Measurements from ENCODE around the gene PARD3B.

Gene PARD3B

GRCh38 chr2:204850581-204850980 is 305.3 kb downstream of the PARD3B start:
- H3K4me3 ChIP-seq (ENCODE audit: low read depth, low read length), result no peak overlapping the region
- DNase-seq (ENCODE audit: low read depth), result no peak
- TF ChIP-seq MAX (IDR thresholded peaks at IDR 0.05; ENCODE audit: low read depth, low read length), result no peak
- TF ChIP-seq MYC (IDR thresholded peaks at IDR 0.05; ENCODE audit: low read depth, low read length), result no peak

- DNase-seq (ENCODE audit: low read depth), result no peak
- TF ChIP-seq POLR2A (IDR thresholded peaks at IDR 0.05; ENCODE audit: extremely low read depth, insufficient read length), result no peak
- no peak for TF ChIP-seq MAX (IDR thresholded peaks at IDR 0.05; ENCODE audit: low read depth, low read length)
- H3K4me3 ChIP-seq (ENCODE audit: low read depth, low read length), result no peak overlapping the region
Observed at GRCh38 chr2:204853905-204854304, 308.6 kb downstream of the PARD3B start.

GRCh38 chr2:204860274-204860673 is 315.0 kb downstream of the PARD3B start:
- TF ChIP-seq MAX (IDR thresholded peaks at IDR 0.05; ENCODE audit: low read depth, low read length) (no peak), CTCF (IDR thresholded peaks at IDR 0.05; ENCODE audit: low read depth, low read length) (no peak), MYC (IDR thresholded peaks at IDR 0.05; ENCODE audit: low read depth, low read length) (no peak), POLR2A (IDR thresholded peaks at IDR 0.05; ENCODE audit: extremely low read depth, insufficient read length) (no peak)
- no peak for DNase-seq (ENCODE audit: low read depth)
- no peak overlapping the region for H3K4me3 ChIP-seq (ENCODE audit: low read depth, low read length)

- TF ChIP-seq CTCF (IDR thresholded peaks at IDR 0.05; ENCODE audit: low read depth, low read length), result no peak
- TF ChIP-seq MYC (IDR thresholded peaks at IDR 0.05; ENCODE audit: low read depth, low read length), result no peak
- TF ChIP-seq MAX (IDR thresholded peaks at IDR 0.05; ENCODE audit: low read depth, low read length), result no peak
- TF ChIP-seq POLR2A (IDR thresholded peaks at IDR 0.05; ENCODE audit: extremely low read depth, insufficient read length), result no peak
- no peak overlapping the region for H3K4me3 ChIP-seq (ENCODE audit: low read depth, low read length)
- DNase-seq (ENCODE audit: low read depth), result no peak
Observed at GRCh38 chr2:204862809-204863208, 317.5 kb downstream of the PARD3B start.

- TF ChIP-seq MAX (IDR thresholded peaks at IDR 0.05; ENCODE audit: low read depth, low read length) (no peak), CTCF (IDR thresholded peaks at IDR 0.05; ENCODE audit: low read depth, low read length) (no peak), POLR2A (IDR thresholded peaks at IDR 0.05; ENCODE audit: extremely low read depth, insufficient read length) (no peak), MYC (IDR thresholded peaks at IDR 0.05; ENCODE audit: low read depth, low read length) (no peak)
- H3K4me3 ChIP-seq (ENCODE audit: low read depth, low read length), result no peak overlapping the region
- DNase-seq (ENCODE audit: low read depth), result no peak
Observed at GRCh38 chr2:204863336-204863735, 318.1 kb downstream of the PARD3B start.

GRCh38 chr2:204869132-204869823 is 324.0 kb downstream of the PARD3B start:
- no peak for TF ChIP-seq CTCF (IDR thresholded peaks at IDR 0.05; ENCODE audit: low read depth, low read length)
- TF ChIP-seq POLR2A (IDR thresholded peaks at IDR 0.05; ENCODE audit: extremely low read depth, insufficient read length), result no peak
- TF ChIP-seq MYC (IDR thresholded peaks at IDR 0.05; ENCODE audit: low read depth, low read length), result no peak
- no peak for TF ChIP-seq MAX (IDR thresholded peaks at IDR 0.05; ENCODE audit: low read depth, low read length)
- DNase-seq (ENCODE audit: low read depth), result no peak
- H3K4me3 ChIP-seq (ENCODE audit: low read depth, low read length), result no peak overlapping the region
